ENCODE results near the gene KLHL15. TPM values are rescaled to one million over a fixed set of nuclear protein-coding genes. Genes with fewer than 3 reads are reported as not detected.

Gene KLHL15
- polyA plus RNA-seq, 1 donor, result 10.0 TPM

DNA sequence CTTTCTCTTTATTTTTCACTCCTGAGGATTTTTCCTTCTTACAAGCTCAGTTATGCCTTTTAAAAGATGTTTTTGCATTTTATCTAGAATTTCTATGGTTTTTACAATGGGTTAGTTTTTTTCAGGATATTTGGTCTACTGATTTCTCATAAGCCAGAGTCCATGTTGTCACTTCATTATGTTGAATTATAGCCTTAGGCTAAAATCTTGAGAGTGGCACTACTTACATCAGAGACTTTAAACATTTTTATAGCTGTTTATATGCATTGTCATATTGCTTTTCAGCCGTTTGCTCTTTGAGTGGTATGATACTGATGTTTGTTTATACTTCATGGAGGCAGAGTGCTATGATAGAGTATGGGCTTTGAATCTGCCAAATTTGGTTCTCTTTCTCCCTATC lies 82.8 kb downstream of the KLHL15 start:
- DNase-seq, result no peak

- no peak for DNase-seq
Observed at GRCh38 chrX:23939203-23939602, 87.8 kb downstream of the KLHL15 start.

DNA sequence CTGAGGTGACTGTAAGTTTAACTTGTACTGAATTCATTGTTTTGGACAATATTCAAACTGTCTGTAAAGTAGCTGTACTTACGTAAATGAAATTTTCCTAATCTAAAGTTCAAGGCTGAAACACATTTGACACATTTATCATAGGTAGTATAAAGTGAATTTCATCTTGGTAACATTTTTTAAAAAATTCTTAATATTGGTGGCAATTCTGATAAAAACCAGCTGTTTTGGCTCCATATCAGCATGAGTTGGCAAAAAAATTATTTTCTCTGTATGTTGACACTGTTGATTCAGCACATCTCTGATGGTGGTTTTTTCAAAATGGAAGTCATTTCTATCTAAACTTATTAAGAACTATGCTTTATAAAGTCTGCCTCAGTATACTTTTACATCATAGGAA lies 88.3 kb downstream of the KLHL15 start:
- no peak for DNase-seq

- no peak for DNase-seq
Observed at GRCh38 chrX:23937100-23937499, 89.9 kb downstream of the KLHL15 start.

DNA sequence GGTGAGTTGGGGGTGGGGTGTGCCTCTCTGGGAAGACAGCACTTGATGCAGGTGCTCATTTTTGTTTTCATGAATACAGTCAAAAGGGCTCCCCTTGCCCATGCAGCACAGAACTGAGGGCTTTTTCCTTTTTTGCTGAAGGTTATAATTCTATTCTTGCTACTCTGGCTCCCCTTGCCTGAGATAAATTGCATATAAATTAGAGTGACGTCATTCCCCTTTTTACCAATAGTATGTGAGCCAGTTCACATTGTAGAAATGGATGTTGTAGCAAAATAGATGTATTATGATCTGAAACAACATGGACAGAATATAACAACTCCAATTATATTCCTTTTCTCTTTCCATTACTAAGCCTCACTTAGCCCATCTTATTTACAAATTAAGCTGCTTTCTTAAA lies 90.8 kb downstream of the KLHL15 start:
- DNase-seq, result no peak

DNA sequence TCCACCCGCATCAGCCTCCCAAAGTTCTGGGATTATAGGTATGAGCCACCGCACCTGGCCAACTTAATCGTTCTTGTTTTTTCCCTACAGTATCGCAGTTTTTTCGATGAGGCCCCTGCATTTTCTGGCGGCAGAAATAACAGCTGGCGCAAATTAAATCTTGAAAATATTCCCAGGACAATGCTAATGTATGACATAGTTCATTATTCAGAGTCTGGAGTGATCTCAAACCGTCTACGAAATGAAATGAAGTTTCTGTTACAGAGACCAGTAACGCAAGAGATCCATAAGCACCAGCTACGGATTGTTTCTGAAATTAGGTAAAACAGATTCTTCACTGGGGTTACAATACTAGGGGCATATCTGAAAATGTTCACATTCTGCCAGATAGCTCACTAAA lies 91.9 kb downstream of the KLHL15 start:
- peak; percentile 33 for DNase-seq

Other genes starting within 250 kb of the KLHL15 start
- gene SAT1, start 244.0 kb downstream of the KLHL15 start, polyA plus RNA-seq (ENCODE audit: insufficient read length), result 36.6 TPM
- 19.3 TPM for gene APOO, start 119.2 kb downstream of the KLHL15 start, polyA plus RNA-seq (ENCODE audit: insufficient read length)
- gene CXorf58, start 119.2 kb downstream of the KLHL15 start, polyA plus RNA-seq (ENCODE audit: insufficient read length), result not detected
- 112 TPM for gene EIF2S3, start 27.8 kb upstream of the KLHL15 start, polyA plus RNA-seq (ENCODE audit: insufficient read length)
- gene ZFX, start 122.5 kb upstream of the KLHL15 start, polyA plus RNA-seq (ENCODE audit: insufficient read length), result 16.6 TPM